GM21825 (cell line): ENCODE data around the gene FAM170B.

Experiments
- ATAC-seq: cut with Tn5 transposase; IDR thresholded peaks from one replicate; pipeline ENCODE4 v1.9.1; 2021; ENCODE audit warnings: mild to moderate bottlenecking, moderate library complexity; ENCODE audit not compliant: unreplicated experiment

The FAM170B gene

DNA sequence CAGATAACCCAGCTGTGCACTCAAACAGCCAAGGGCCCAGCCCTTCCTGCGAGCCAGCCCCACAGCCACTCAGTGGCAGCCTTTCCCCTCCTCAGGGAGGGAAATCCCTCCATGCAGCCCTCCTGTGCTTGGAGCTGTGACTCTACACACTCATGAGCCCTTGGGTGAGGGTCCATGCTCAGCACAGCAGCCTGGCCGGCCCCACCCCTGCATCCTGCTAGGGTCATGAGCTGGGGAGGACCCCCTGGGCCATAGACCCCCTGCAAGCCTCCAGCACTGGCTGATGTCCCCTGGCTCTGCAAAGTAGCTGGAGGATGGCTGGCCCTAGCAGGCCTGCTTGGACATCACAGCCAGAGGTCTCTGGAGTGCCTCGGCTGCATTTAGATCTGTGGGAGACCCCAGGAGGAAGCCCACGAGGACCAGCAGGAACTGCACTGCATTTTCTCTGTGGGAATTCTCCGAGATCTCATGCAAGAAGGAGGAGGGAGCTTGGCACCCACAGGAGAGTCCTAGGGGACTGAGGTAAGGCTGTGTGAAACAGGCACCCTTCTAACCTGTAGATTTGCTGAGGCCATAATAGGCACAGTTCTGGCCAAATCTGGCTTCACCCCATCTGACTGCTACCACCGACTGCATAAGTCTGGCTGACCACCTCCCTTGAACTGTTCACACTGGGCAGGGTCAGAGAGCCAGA is 37.0 kb upstream of the FAM170B start:
- ATAC-seq: no peak

DNA sequence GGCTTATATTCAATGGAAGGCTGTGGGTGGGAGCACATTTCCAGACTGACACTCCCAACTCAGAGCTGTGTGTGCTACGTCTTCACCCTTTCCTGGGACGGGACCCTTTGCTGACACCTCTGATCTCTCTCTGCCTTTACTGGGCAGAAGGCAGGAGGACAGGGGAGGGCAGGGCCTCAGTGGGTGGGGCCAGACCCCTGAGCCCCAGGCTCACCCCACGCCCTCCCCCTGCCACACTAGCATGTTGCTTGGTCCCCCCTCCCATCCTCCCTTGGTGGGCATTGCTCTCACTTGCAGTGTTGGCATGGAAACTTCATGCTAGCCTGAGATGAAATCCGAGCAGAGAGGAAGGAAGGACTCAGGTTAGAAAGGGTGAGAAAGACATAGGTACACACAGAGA is 36.0 kb upstream of the FAM170B start:
- no peak for ATAC-seq

DNA sequence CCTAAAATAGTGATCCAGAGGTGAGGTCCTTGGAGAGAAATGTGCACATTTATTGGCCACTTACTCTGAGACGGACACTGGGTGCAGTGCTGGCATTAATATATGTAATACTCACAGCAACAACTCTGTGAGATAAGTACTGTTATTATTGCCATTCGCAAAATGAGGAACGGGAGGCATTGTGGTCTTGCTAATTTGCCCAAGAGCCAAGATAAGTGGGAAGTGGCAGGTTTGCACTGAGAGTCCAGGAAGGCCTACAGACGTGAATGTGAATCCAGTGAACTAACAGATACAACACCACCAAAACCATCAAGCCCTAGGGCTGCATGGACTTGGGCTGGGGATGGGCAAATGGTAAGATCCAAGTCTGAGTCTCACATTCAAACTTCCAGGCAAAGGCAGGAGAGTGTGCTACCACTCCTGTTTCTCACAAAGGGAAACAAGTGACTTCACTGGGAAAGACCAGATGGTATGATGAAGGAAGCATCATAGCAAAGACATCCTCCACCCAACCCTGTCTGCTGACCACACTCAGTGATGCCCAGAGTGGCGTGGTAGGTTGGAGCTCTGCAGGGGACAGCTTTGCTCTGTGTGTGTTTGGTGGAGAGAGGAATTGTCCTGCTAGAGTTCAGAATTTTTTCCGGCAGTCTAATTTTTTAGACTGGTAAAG is 35.1 kb upstream of the FAM170B start:
- no peak for ATAC-seq

- ATAC-seq: no peak
These were observed 34.3 kb upstream of the FAM170B start for GRCh38 chr10:49168171-49168540.

GRCh38 chr10:49167425-49168170 is 33.8 kb upstream of the FAM170B start:
- ATAC-seq: no peak

- ATAC-seq: no peak
These were observed 32.9 kb upstream of the FAM170B start for GRCh38 chr10:49166484-49167400.

- no peak for ATAC-seq
These were observed 32.1 kb upstream of the FAM170B start for GRCh38 chr10:49165821-49166483.

DNA sequence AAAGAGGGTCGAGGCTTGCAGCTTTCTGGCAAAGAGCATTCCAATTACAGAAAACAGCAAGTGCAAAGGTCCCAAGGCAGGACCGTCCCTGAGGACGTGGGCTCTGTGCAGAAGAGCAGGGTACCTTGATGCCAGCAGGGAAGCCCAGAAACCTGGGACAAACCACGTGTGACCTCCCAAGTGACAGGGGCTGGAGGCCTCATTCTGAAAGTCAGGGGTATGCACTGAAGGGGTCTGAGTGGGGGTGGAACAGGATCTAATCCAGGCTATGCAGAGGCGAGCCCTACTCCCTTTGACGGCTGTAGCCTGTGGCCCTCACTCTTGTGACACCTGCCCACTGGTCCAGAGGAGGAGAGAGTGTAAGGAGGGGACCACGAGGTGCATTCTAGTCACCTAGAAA is 31.4 kb upstream of the FAM170B start:
- ATAC-seq: no peak

DNA sequence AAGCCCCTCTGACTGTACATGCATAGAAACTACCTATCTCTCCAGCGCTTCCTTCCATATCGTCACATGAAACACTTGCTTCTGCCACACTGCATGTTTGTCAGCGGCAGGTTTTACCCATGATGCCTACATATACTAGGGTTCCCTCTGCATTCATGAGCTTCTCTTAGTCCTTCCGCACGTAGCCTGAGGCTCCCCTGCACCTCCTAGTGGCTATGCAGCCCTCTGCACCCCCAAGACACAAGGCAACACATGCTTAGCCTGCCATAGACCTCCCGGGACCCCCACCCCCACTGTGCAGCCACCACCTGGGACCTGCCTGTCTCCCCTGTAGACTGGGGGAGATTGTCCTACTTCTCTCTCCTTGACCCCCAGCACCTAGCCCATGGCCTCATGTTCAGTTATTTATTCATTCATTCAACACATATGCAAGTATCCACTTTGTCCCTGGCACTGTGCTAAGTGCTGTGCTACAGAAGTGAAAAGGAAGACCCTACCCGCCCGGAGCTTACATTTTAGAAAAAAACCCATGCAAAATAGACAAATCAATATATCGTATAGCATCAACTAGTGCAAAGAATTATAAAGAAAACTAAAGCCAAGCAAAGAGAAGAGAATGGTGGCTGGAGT is 30.9 kb upstream of the FAM170B start:
- no peak for ATAC-seq

DNA sequence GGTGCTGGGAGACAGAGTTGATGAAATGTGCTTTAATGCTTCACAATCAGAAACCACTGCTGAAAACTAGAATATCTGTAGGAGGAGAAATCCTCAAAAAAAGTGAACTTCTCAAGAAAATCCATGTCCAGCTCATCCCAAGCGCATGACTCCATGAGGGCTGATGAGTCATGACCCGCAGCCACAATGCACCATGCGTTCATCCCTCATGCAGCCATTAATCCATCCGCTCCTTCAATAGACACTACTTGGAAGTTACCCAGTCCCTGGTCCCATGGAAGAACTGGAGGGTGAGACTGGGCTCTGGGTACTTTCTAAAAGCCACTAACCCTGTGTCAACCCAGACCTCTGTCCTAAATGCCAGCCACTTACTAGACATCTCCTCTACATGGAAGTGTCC is 29.9 kb upstream of the FAM170B start:
- no peak for ATAC-seq

GRCh38 chr10:49162761-49163310 is 29.0 kb upstream of the FAM170B start:
- ATAC-seq: no peak

GRCh38 chr10:49162063-49162462 is 28.2 kb upstream of the FAM170B start:
- ATAC-seq: no peak

- no peak for ATAC-seq
These were observed 27.7 kb upstream of the FAM170B start for GRCh38 chr10:49161411-49161997.

DNA sequence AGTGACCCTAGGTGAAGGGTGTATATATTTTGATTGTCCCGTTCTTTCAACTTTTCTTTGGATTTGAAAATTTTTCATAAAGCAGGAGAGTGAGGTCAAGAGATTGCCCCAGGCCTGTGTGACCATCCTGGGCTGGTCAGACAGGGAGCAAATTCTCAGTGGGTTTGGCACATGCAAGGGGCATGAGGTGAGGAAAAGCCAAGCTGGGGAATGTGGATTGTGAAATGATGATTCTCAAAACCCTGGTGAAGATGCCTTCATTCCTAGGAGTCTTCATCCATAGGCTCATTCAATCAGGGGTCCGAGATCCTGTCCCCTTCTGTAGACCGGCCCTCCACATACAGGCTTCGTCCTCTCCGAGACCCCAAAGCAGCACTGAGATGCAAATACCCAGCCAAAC is 27.0 kb upstream of the FAM170B start:
- ATAC-seq: no peak

DNA sequence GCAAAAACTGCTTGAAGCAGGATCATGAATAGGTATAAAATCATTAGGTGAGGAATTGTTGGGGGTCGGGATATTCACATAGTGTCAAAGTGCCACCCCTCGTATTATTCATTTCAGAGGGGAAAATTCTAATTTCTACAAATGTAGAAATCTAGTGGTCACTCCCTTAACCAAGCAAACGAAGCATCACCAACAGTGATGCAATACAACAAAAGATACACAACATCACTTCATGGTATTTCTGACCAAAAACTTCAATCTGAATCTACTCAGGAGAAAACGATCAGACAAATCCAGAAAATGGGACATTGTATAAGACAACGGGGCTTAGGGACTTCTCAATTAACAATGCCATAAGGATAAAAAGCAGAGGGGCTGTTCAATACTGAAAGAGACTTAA is 26.3 kb upstream of the FAM170B start:
- no peak for ATAC-seq

DNA sequence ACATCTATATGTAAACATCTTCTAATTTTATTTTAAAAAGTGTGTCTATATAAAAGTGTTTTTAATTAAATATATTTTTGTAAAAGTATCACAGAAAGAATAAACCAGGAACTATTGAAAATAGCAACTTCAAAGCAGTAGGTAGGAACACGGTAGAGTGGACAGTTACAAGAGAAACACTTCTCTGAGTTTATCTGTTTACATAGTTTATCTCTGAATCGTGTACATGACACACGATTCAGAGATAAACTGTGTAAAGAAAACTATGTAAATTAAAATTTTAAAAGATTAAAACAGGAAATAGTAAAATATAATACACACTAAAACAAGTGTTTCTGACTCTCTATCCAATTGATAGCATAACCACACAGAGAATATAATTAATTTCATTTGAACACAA is 25.1 kb upstream of the FAM170B start:
- ATAC-seq: no peak

DNA sequence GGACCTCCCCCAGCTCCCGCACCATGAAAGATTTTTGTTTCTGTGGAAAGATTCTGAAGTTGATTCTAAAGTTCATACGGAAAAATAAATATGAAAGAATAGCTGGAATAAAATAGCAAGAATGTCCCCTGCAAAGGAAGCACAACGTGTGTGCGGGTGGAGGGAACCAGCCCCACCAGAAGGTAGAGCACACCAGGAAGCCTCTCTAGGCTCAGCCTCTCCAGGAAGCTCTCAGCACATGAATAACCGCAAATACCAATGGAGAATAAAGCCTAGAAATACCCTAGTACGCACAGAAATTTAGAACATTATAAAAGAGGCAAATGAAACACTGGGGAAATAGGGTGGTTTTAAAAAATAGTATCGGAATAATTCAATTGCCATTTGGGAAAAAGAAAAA is 24.6 kb upstream of the FAM170B start:
- no peak for ATAC-seq

DNA sequence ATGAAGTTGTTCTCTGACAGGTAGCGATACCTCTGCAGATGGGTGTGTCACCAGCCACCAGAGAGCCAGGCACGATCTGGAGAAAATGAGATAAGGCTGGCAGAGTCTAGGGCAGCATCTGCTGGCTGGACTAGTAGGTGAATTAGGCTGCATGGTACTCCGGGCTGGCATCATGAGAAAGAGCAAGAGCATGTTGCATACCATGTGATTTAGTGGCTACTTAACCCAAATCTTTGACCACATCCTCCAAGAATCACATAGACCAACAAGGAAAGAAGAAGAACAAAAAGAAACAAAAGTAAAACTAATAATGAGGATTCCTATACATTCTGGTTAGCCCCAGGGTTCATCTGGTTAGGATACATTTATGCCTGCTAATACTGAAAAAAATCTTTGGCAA is 23.4 kb upstream of the FAM170B start:
- ATAC-seq: no peak

GRCh38 chr10:49154641-49155040 is 20.8 kb upstream of the FAM170B start:
- ATAC-seq: no peak
